NCI-H1105 treated with DMSO at 0.1 percent for 48 hours (cell line): ENCODE measurements around the gene UGT8.
"Not testable (repeated sequence)": the region's sequence is repeated elsewhere in the genome, so short reads cannot be mapped to it uniquely, and the experiment has no call there.

Experiments
- DNase-seq: peaks from one replicate; lab custom pipeline; 2025; lab: John Stamatoyannopoulos, UW

The UGT8 gene

DNA sequence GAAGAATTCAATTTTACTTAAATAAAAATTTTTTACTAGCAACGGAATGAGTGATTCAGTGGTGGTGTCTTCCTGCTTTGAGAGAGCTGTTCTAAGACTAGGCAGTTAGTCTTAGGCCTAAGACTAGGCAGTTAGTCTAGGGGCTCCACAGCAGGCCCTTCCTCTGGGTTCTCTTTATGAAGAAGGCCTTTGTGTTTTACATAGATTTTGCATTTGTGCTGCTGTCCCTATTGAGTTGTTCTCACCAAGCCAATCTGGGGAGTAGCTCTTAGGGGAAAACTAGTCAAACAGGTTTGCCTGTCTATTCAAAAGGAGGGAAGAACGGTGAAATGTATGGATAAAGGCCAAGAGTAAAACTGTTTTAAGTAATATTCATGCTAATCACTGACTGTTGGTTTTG lies 7.6 kb downstream of the UGT8 start:
- DNase-seq: peak; percentile 86

DNA sequence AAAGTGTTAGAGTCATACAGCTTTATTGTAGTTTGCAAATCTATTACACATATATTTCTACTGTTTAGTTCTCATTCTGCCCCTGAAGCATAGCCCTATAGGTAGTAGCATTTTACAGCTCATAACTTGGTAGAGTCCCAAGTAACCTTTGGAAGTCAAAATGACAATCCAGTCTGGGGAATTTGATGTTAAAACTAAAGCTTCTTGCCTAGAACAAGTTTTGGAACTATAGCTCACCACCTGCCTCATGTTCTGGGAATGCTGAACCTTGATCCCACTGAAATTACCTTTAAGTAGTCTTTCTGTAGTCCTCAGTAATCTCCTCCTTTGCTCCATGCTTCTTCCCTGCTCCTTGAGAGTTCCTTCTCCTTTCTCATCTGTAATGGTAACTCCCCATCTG lies 8.4 kb downstream of the UGT8 start:
- no peak for DNase-seq

DNA sequence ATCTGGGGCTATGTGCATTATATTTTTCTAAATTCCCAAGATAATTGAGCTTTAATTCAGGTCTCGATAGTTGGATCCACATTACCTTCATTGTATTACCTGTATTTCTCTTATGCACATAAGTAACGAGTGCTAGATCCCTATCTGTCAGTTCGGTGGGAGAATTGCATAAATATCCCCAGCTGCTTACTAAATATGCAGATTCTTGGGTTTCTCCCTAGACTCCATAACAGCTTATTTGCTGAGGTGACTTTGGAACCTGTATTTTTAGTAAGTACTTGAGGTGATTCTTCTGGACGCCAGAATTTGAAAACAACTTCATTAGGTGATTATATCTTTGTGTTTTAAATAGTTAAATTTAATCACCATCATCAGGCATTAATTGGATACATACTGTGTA lies 15.0 kb downstream of the UGT8 start:
- DNase-seq: peak; percentile 35

DNA sequence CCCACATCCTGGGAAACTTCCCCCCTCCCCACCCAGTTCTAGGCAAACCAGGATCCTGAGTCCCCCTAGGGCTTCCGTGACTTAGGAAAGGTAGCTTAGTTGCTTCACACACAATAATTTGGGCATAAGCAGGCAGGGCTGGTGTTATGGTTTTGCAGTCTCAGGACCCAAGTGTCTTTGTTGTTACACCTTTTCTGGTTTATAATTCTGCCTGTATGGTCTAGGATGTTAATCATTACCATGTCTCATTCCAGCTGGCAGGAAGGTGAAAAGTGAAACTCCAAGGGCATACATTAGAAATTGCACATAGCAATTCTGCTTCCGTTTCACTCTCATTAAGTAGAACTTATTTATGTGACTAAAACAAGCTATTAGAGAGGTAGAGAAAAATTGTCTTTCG lies 16.8 kb downstream of the UGT8 start:
- peak; percentile 56 for DNase-seq

DNA sequence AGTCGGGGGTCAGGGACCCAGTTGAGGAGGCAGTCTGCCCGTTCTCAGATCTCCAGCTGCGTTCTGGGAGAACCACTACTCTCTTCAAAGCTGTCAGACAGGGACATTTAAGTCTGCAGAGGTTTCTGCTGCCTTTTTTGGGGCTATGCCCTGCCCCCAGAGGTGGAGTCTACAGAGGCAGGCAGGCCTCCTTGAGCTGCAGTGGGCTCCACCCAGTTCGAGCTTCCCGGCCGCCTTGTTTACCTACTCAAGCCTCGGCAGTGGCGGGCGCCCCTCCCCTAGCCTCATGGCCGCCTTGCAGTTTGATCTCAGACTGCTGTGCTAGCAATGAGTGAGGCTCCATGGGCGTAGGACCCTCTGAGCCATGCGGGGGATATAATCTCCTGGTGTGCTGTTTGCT lies 17.4 kb downstream of the UGT8 start:
- not testable (repeated sequence) for DNase-seq

DNA sequence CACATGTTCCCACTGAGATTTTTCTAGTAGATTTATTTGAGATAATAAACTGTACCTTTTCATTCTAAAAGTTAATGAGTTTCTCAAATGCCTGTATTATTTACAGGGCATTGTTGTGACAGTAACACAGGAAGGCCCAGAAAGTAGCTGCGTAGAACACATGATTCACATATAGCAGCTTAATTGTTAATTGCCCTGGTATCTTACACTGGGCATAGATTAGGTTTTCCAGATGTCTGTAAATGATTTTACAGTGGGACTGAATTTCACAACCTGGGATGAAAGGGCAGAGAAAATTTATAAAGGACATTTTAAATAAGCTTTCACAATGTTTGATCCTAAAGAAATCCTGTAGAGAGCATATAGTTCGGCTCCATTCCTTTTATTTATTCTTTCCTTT lies 27.6 kb downstream of the UGT8 start:
- DNase-seq: no peak

DNA sequence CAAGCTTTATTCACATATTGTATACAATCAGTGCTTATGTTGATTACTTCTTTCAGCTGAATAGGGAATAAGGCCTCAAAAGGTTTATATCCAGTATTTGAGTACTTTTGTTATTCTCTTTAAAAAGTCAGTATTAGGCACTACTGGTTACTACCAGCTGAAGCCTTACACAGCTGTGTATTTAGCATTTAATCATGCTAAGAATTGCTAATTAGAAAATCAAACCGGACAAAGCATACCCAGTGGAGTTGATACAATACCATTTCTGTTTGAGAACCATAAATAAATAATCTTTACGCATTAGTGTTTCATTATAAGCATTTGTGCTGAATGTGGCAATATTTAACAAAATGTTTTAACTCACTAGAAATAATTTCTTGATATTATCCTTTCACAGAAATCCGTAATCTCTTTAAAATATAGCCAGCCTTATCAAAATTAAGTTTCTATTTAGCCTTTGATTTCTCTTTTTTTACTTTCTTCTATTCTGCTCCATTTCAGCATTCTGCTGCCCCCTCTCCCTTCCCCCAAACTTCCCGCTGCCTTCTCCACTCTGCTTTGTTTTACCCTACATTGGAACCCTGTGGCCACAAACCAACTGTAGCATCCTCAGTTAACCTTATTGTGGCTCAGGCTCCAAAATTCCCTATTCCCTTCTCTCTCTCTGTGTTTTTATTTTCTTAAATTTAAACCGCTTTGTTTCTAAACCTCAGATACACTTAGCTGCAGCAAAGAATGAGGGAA lies 37.8 kb downstream of the UGT8 start:
- no peak for DNase-seq

DNA sequence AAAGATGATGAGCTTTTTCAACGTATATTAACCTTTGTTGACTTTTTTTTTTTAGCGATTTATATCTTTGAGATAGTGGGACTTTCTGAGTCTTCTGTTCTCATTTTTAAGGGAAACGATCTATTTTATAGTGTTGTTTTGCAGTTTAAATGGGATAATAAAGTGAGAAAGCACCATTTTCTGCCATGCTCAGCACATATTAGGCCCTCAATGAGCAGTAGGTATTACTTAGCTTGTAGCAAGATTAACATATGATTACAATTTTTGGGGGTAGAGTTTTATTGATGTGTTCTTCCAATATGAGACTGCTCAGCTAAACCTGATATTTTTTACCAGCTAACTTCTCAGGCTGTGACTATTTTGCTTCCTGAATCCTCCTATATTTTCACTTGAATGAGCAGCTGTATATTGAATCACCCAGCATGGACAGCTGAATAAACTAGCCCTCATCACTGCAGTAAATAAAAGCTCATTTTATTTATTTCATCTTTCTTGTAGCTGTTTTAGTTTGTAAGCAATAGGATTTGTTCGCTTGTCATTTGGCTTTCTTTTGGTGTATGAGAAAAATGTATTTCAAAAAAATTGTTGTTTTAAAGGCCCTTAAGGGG lies 43.7 kb downstream of the UGT8 start:
- no peak for DNase-seq

DNA sequence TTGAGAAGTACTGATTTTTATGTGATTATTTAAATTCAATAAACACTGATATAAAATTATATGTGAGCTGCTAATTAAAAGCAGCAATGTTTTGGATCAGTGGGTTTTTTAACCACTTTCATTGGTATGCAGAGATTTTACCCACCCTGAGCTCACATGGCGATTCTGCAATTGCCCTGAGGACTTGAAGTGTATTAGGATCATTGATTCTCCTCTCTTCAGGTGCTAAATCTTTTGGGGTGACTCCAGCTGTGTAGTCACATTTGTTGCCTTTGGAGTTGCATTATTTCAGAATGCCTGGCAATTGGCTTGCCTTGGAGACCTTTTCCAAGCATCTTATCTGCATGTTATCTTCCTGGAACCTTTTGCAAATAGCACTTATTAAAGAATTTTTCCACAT lies 51.3 kb downstream of the UGT8 start:
- DNase-seq: no peak

DNA sequence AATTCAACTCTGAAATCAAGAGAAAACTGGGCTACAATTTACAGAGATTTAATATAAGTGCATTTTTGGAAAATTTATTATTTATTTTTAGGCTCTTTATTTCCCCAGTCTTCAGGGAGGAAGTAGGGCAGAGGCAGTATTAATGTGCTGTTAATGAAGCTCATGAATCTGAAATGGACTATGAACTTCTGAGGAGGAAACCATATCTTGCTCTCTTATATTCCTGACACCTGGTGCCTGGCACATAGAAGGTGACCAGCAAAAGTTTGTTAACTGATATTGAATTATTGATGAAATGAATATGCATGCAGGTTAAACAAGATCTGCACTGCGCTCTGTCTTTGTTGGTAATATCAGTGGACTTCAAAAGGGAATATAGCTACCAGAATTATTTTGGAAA lies 55.1 kb downstream of the UGT8 start:
- no peak for DNase-seq

DNA sequence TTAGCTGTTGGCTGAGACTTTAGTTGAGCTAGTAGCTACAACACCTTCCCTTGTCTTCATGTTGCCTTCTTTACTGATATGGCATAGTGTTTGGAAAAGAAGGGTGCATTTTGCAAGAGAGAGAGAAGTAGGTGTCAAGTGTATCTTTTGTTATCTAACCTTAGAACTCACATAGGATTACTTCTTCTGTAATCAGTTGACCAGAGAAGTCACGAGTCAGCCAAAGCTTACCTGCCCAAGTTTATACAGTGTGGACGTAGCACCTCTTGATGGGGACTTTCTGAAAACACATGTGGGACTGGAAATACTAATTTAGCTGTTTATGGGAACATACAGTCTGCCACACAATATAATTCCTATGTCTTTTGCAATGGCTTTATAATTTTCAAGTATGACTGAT lies 56.0 kb downstream of the UGT8 start:
- DNase-seq: no peak

DNA sequence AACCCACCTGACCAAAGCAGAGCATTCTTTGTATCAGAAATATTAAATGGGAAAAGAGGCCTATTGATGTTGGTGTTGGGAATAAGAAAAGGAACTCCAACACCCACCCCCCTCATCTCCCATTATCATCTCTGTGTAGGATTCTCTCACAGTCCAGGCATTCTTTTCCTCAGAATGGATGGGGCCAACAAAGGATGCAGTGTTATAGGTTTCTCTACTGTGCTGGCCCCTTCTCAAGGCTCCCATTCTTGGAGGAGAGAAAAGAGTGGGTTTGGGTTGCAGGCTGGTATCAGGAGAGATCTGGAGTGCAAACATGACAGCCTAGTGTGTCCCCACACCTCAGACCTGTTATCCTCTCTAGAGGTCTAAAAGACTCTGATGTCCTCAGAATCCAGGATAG lies 59.6 kb downstream of the UGT8 start:
- DNase-seq: no peak

DNA sequence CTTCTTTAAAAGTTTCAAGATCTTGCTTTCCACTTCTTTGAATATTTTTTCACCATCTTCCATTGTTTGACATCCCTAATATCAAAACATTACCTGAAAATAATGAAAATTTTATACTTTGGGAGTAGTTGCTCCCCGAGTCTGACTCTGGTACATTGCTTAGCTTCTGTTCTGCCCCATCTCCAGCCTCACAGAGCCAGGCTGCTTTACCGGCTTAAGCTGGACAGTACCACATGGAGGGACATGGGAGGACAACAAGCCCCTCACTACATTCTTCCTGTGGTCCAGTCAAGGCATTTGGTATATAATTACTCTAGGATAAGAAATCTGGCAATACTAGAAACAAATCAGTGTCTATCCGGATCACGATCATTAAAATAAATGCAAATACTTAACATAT lies 60.2 kb downstream of the UGT8 start:
- DNase-seq: no peak

DNA sequence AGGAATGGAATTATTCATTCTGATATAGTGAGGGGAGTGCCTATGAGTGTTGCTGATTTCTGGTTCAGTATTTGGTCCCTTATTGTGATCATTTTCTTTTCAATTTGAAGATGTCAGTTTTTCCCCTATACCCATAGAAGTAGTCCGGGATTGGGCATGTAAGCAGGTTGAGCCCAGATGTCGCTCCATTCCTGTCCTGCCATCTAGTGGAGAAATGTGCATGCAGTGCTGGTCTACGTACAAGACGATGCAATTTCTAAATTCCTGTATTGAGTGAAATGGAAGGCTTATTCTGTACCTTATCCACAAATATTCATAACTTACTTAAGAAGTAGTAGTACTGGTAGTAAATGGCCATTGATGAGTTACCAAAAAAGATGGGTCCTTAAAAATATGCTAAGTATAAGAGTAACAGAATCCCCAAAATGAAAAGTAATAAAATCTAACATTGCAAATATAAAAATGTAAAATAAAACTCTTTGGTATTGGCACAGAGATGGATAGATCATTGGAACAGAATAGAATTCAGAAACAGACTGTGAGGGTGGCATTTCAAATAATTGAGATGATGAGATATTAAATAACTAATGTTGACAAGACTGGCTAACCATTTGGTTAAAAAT lies 60.9 kb downstream of the UGT8 start:
- DNase-seq: peak; percentile 67

DNA sequence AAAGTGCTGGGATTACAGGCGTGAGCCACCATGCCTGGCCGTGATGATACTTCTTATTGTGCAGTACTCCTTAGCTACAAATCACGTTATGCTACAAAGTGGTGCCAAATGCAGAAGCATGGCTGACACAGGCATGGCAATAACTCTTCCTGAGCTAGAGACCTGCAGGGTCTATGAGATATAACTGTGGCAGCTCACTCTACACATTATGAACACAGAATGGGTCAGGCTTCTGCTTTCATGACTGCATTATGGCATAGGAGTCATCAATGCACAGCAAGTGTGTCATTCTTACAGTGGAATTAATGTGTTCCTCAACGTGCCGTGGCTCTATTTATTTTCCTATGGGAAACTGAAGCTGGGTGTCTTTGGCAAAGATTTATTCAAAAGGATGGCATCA lies 64.5 kb downstream of the UGT8 start:
- no peak for DNase-seq

DNA sequence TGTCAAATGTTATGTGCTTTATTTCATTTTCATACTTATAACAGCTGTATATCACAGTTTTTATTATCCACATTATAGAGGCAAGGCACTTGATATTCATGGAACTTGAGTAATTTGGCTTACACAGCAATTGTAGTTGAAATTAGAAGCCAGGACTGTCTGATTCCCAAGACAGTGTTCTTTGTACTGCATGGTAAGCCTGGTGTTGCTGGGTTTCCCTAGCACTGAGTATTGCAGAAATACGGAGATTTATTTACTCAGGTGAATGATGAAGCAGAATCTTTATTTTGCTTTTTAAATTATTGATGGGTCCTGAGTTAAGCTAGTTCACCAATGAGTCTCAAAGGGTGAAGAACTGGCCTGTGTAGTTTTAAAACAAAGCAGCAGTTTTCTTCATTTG lies 70.0 kb downstream of the UGT8 start:
- DNase-seq: no peak

DNA sequence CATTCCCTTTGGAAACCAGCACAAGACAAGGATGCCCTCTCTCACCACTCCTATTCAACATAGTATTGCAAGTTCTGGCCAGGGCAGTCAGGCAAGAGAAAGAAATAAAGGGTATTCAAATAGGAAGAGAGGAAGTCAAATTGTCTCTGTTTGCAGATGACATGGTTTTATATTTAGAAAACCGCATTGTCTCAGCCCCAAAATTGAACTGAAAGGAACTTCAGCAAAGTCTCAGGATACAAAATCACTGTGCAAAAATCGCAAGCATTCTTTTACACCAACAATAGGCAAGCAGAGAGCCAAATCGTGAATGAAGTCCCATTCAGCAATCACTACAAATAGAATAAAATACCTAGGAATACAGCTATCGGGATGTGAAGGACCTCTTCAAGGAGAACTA lies 72.1 kb downstream of the UGT8 start:
- DNase-seq: not testable (repeated sequence)

DNA sequence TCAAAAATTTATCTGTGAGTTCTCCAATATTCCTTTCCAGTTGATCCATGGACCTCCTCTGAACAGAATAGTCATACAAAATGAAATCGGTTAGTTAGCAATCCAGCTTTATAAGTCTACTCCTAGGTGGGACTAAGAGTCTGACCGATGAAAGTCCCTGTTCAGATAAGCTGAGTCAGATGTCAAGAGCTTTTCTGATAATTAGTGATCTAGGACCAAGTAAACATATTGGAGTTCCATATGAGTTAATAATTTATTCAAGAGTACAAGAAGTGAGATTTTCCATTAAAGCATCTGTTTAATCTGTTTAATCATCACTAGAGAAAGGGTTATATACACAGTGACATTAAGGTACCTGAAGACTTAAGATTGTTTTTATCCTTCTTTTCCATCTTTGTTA lies 74.7 kb downstream of the UGT8 start:
- no peak for DNase-seq

DNA sequence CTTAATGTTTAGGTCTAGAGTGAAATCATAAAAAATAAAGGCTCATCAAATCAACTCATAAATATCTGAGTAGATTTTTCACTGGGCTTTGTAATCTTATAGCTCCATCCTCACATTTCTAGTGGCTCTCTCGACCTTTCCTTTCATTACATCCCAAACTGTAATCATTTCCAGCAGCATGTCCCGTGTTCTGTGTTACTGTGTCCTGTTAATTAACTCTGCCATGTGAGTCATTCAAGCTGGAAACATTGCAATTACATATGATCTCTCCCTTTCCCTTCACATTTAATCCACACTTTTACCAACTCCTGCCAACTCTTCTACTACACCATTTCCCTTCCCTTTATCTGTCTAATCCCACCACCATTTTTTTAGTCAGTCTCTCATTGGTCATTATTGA lies 75.5 kb downstream of the UGT8 start:
- DNase-seq: no peak

DNA sequence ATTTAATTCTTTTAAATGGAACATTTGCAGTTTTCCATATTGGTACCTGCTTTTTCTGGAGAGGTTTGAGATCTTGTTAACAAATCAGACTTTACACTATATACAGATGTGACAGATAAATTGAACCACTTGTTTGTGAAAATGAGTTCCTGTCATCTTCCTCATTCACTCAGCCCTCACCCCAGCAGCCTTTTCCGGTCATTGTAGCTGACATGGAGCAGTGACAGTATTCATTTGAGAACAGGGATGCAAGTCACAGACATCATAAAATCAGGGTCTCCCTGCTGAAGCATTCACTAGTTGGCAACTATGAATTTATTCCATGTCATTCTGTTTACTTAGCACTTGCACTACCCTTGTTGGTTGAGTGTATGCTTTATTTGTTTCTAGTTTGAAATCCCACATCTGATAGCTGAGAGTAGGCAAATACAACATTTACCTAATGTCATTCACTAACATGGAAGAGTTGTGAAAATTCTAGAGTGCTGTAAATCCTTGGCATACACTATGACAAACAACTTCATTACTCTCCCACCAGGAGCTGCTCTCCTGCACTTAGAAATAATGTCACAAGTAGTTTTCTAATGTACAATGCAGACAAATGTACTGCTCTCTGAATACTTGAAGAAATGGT lies 78.9 kb downstream of the UGT8 start:
- no peak for DNase-seq

DNA sequence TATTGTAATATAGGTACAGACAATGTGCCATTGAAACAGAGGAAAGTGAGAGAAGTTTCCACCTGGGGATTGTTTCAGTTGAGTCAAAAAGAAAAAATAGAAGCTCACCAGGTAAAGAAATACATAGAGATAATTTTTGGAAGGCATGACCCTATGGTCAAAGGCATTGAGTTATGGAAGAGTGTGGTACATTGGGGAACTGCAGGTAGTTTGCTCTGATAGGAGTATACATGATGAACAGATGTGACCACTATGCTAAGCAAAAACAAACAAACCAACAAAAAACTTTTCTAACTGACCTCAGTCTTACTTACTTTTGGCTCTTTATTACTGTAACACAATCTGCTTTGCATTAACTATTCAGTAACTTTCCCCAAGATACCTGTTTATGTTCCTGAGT lies 85.9 kb downstream of the UGT8 start:
- DNase-seq: no peak

DNA sequence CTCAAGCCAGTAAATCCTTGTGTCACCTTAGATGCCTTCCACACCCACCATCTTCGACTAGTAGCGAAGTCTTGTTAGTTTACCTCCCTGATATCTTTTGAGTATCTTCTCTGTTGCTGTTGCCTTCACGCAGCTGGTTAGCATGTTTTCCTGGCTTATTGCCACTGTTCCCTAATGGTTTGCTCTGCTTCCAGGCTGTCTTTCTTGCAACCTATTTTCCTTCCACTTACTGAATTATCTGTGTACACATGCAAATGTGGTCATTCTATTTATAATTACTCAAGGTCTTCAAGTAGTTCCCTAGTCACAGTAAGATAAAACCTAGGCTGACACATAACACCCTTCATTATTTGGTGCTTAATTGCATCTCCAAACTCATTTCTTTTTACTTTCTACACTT lies 89.5 kb downstream of the UGT8 start:
- DNase-seq: peak; percentile 88

DNA sequence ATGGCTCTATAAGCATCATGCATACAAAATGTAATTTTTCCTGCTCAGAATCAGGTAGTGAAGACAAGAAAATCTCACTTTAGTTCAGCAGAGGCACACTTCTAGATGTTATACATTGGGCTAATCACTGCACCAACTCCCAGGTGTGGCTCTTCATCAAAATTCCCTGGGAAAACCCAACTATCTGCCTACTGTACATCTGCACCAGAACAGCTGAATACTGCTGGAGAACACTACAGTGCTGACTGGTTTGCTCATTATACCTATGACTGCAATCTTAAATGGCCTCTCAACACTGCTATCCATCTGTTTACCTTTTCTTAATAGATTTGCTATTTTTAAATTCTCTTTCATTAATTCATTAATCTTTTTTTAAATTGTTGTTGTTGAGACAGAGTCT lies 92.0 kb downstream of the UGT8 start:
- no peak for DNase-seq
